ENCODE results near the gene AUTS2.
"Not testable (repeated sequence)": the region's sequence is repeated elsewhere in the genome, so short reads cannot be mapped to it uniquely, and the experiment has no call there.

Gene AUTS2

DNA sequence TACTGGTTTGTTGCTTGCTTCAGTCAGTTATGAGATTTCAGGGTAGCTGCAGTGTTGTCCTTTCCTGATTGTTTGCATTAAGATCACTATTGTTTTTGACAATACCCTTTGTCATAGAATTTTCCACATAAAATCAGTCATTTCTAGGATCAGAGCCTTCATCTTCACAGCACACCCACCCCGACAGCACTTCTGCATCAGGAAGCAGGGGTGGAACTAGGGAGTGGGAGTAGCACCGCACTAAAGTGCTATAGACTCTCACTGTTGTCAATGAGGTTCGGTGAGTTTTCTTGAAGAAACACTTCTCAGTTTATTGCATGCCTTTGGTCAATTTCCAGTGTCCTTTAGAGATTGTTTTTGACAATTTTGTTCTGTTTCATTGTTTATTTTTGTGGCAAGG is 632.5 kb downstream of the AUTS2 start:
- no peak for DNase-seq

DNA sequence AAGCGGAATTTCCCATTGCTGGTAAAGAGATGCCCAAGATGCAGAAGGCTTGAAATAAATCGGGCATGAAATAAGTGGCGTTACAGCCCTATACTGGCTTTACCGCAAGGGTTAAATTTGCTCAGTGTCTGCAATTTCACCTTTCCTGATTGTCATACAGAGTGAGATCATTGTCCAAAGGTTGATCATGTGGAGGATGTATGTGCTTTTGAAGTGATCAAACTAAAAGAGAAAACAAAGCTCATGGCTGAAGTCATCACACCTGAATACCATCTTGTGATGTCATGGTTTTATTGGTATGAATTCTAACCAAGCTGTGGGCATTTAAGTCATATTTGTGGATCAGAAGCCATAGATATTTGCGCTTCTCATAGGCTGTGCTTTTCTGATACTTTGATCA is 635.5 kb downstream of the AUTS2 start:
- DNase-seq: no peak

DNA sequence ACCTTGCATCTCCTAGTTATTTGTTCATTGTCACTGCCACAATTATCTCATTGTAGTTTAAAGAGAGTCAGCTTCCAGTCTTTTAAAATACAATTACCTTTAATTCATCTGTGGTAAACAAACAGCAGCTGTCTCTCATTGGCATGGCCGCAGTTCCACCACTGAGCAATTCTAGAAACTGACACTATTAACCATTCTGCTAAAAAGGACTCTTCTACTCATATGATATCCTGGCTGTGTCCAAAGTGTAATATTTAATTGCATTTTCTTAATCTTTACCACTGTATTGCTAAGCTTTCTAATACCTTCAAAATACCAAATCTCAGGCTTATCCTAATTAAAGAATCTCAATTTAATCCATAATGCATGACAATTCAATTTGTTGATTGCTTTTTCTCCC is 639.0 kb downstream of the AUTS2 start:
- DNase-seq: no peak

DNA sequence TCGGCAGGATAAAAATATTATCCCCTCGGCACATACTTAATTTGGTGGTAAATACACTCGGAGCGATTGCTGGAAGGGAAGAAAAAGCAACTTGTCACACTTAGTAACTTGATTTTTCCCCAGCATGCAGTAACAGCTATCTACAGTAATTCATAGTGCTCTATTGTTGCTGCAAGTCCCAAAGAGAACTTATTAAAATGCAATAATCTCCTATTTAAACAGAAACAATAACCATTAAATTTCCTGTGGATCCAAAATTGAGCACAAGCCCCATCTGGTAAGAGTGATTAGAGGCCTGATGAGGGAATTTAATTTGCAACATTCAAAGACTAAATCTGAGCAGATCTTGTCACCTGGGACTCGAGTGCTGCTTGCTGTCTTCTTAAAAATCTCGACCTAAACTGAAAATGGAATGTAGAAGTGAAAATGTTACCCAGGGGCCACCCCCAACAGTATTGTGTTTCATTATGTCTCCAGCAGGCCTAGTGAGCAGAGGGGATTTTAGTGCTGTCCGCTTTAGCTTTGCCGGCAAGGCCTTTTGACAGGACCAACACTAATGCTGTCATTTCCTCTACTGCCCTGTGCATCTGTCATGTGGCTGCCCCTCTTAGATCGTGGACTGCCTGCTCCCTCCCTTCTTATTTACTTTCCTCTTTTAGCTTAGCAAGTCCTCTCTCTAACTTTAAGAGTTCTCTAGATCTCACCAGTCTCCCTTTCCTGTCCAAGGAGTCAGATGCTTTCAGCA is 639.7 kb downstream of the AUTS2 start:
- no peak for DNase-seq

DNA sequence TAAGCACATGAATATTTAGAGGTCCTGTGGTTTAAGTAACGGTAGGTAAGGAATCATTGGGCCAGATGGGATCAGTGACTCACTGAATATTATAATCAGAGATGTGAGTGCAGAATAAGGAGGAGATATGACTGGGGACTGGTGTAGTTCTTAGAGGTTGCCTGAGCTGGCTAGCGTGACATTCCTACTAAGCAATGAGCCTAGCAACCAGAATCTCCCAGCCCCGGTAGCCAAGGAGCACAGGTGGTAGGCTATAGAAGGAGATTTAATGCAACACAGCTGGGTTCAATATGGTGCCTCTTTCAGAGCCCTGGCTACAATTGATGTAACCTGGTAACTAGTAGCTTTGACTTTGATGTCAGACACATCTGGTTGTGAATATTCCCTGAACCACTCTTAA is 641.6 kb downstream of the AUTS2 start:
- no peak for DNase-seq

DNA sequence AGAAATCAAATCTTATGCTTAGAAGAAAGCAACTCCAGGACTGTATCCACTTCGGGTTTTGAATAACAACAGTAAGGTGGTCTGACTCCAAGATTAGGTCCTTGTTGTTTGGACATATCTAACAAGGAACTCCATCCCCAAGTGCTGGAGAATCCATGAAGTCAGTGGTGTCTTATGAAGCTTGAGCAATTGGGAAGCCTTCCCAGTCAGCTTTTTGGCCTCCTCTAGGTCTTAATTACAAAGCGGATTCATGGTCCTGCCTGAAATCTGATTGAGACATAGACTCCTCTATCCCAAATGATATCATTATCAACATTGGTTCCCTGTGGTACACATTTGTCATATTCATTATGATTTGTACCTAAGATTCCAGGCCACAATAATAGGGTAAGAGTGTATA is 642.6 kb downstream of the AUTS2 start:
- no peak for DNase-seq

DNA sequence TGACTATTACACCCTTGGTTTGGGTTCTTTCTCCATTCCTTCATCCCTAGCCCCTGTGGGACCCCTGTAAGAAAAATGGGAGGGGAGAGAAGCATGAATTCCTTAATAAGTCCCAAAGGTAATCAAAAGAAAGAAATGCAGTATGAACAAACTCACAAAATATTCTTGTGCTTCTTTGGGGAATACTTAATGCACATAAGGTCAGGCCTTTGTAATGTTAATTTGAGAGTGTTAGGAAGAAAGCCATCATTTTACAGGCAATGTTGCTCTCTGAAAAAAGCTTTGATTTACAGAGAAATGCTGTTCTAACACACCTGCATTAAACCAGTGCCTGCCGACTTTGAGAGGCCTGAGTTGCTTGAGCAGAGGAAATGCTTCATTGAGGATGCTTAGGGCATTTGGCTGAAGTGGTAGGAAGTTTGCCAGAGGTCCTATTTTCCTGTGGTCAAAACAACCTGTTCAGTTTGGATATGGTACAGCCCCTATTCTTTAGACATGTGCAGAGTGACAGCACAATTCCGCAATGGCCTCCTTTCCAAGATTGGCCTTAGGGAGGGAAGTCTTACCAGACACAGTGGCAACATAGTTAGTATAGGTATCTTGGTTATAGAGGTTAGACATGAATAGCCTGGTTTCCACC is 643.4 kb downstream of the AUTS2 start:
- DNase-seq: no peak

DNA sequence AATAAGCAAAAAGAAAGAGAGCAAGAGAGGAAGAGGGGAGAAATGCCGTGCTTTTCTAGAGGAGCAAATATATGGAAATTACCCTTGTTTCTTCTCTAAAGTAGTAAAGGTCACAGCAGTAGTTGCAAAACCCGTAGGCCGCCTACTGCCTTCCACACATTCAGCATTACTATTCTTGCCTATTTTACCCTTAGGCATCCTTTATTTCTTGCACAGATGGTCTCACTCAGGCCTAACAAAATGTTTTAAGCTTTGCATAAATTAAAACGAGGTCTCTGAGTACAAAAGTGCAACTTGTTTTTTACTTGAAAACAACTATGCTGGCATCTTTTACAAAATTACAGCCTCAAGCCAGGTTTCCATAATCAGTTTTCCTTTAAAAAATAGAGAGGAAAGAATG is 644.6 kb downstream of the AUTS2 start:
- DNase-seq: no peak

DNA sequence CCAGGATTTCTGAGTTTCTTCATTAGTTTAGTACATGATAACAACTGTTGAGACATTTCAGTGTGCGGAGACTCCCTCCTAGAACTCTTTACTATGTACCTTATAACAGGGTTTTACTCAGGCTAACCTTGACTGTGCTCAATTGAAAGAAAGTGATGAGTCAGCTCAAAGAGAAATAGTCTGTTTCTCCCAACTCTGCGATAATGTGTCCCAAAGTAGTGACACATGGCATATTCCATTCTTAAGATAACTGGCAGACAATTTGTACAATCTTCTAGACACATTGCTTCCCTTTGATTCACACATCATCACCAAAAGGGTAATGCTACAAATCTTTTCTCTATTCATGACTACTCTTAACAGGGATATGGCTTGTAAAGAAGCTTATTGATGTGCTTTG is 645.2 kb downstream of the AUTS2 start:
- DNase-seq: no peak

DNA sequence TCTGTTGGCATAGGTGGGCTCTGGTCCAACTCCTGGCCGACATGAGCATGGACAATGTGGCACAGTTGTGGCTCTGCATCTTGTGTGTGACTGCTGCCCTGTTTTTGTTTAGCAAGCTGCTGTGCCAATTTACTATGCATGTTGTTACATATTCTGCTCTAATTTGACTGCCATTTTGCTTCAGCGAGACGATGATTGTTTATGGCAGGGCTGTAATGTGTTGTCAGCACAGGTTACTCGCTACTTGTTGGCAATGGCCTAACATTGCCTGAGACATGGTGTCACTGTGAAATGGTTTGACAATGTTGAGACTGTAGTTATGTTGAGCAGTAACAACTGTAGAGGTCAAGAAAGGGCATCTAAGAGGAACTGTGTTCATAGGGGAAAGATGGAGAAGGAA is 659.6 kb downstream of the AUTS2 start:
- no peak for DNase-seq

DNA sequence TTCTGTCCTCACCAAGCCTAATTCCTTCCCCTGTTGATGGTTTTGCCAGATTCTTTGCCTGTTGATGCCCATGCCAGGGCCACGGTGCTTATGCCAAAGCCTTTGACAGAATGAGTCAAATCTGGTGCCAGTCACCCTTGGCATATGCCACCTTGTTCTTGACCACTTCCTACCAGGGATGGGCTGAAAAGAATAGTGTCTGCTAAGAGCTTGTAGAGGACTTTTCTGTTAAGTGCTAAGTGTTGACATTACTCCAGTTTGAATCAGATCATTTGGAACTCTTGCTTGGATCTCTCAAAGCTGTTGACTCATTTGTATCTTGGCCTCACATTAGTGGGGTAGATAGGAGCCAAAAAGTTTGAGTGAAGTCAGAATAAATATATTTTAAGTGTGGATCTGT is 661.2 kb downstream of the AUTS2 start:
- DNase-seq: no peak

DNA sequence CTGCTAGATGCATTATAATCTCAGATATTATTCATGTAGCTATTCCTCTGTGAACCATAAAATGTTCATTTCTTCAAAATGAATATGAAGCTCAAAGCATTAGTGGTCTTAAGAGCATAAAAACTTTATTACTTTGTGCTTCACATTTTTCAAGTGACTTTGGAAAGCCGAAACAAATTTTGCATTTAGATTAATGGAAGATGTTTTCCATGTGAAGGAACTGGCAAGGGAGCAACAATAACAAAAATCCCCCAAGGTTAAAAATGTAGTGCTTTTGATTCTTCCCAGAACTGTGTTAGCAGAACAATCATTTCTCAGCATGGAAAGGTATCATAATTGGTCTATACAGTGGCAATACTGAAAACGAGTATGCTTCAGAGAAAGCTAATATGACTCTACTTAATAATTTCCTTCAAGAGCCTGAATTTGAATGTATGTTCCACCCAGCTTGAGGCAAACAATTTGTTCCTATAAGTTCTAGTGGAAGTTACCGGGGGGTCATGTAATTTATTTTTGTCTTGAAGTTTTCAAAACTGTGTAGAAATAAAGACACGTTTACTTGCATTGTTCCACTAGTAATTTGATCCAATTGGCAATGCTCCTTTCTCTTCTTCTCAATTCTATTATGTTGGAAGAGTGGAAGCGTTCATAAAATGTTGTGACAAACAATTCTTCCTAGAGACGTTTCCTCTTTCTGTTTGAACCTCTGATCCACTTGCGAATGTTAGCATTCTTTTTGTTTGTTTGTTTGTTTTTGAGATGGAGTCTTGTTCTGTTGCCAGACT is 665.4 kb downstream of the AUTS2 start:
- DNase-seq: no peak

DNA sequence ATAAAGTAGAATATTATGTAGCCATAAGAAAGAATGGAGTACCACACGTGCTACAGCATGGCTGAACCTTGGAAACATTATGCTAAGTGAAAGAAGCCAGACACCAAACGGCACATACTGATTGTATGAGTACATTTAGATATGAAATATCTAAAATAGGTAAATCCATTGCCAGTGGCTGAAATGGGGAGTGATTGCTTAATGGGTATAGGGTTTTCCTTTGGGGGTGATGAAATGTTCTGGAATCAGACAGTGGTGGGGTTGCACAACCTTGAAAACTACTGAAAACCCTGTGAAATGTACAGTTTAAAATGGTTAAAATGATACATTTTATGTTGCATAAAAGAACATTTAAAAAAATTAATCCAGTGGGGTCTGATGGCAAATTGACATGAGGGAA is 667.9 kb downstream of the AUTS2 start:
- no peak for DNase-seq

DNA sequence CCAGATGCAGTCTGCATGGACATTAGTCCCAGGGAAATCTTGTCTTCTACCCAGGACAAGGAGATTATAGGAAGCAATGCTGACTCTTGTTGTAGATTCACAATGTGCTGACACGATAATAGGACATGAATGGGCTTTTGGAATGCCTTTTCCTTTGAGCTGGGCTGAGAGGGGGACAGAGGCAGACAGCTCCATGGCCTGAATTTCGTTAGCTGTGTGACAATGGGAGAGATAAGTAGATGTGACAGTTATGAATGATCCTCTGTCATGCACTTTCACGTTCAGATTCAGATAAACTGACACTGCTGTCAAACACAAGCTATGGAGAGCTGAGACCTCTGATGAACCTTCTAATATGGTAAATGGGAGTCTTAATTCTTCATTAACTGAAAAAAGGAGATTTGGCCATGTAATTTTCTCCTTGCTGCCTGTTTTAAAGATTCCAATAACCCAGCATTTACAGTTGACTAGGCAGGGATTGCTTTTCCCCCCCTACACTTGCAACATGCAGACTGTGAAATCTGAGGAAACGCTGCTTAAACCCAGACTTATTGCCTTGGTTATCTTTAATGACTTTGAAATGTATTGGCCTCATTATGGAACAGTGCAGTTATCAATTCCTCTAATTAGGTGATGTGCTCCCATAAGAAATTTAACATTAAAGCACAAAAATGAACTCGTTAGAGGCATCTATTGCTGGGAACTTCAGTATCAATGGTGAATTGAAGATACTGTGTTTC is 669.3 kb downstream of the AUTS2 start:
- DNase-seq: no peak

DNA sequence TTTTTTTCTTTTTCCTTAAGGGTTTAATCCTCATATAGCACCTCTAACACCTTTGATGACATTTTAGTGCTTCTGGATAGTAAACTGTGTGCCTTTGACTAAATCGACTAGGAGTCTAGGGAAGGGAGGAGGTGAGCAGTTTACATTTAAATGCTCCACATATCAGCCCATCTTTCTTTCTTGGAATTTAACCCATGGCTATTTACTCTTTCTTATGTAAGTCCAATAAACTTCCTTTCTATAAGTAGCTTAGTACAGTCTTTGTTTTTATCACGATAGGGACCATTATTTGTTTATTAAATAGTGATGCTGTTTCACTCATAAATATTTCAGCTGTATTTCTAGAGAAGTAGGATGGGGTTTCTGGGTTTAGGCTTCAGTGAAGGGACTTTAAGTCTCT is 669.9 kb downstream of the AUTS2 start:
- DNase-seq: no peak

DNA sequence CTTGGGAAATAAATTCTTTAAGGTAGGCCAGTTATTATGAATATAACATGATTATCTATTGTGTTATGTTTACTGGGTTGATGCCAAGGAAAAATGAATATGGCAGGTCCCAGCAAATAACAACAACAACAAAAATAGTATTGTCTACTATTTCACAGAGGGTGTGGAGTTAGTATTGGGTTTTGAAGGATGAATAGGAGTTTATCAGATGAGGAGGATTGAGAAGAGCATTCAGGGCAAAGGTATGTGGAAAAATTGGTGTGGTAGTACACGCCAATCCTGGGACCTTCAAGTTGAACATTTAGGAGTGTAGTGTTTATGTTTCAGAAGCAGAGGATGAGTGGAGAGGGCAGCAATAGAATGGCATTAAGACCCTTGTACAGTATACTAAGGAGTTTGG is 671.9 kb downstream of the AUTS2 start:
- DNase-seq: no peak

DNA sequence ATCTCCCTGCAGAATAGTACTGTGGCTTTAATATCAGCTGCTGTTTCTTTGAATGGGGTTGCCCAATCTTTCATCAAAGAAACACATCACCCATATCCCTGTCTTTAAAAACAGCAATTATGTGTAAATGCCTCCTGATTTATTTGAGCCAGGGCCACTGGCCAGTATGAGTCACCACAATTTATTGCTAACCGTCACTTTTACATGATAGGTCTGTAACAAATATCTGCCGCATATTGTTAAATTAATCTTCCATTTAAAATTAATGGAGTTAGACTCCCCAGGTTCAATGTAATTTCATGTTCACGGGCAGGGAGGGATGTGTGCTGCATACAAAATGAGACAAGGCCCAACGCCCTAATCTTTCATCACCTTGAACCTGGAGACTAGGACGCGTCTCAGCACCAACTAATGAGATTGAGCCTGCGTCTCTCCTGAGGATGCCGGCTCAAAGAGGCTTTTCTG is 673.4 kb downstream of the AUTS2 start:
- no peak for DNase-seq

DNA sequence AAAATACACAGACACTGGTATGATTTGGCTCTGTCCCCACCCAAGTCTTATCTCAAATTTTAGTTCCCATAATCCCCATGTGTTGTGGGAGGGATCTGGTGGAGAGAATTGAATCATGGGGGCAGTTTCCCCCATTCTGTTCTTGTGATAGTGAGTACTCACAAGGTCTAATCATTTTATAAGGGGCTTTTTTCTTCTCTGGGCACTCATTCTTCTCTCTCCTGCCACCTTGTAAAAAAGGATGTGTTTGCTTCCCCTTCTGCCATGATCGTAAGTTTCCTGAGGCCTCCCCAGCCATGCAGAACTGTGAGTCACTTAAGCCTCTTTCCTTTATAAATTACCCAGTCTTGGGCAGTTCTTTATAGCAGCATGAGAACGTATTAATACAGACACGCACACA is 677.3 kb downstream of the AUTS2 start:
- not testable (repeated sequence) for DNase-seq

DNA sequence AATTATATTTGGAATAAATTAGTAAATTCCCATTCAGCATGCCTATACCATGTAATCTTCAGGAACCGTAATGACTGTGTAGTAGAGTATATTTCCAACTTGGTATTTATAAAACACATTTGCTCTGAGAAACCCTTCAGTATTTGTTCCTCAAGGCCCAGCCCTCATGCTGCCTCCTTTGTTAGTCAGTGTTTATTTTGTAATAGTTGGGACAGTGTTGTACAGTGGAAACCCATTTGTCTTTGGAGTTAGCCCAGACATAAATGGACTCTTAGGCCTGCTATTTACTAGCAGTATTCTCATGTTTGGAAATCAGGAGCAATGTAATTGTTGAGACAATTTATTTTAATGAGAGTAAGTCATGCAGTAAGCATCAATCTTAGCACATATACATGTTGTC is 686.9 kb downstream of the AUTS2 start:
- DNase-seq: no peak

DNA sequence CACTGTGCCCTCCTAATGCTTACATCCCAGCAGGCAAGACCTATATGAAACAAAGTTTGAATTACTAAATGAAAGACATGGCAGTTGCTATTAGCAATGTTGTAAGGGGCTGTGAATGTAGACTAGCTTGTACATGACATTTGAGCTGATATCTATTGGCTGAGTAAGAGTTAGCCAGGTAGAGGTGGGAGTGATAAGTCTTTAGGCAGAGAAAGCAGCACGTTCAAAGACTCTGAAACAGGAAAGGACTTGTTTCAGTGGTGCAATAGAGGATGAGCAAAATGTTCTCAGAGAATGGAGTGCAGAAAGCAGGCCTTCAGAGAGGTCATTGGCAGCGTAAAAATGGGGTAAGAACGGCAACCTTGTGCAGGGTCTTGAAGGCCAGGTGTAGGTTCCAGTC is 687.6 kb downstream of the AUTS2 start:
- no peak for DNase-seq

DNA sequence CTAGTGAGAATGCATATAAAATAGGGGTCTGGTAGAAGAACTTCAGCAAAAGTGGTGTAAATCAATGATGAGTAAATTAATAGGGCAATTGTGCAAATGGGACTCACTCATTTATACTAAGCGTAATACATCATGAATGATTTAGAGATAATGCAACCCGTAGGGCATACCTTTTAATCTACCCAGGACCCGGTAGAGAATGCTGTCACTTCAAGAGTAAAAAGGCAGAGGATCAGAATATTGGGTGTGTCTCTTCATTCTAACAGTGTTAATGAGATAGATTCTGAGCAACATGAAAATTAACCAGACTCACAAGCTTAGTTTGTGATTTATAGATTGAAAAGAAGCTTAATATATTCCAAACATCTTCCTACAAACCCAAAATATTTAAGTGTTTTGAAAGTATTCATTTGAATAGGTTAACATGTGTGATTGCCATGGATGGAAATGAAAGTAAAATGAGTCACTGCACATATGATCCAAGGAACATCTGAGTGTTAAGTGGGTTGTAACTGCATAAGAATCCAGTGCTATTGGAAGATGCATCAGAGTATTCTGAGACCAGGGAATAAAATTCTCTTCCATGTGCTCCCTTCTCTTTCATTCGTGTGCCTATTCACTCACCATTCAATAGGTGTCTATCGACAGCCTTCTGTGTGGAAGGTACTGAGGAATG is 690.6 kb downstream of the AUTS2 start:
- DNase-seq: no peak

DNA sequence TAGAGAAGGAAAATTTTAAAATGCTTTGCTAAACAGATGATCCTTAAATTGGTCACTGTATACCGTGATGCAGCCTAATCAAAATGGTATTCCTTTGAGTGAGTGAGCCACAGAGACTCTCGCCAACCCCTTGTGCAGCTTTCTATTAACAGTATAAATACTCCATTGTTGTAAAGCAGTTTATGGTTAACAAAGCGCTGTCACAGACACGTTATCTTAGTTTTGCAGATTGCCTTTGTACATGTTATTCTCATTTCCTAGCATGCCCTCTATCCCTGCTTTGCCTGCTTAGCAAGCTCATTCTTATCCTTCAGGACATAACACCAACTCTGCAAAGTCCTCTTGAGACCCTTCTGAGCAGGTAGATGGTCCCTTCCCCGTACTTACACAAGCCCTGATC is 694.4 kb downstream of the AUTS2 start:
- DNase-seq: no peak

All from CD4-positive, alpha-beta T cell treated with Interleukin-1 beta for 1 hour (primary cell).